Ishikawa (cell line): Measurements from ENCODE around the gene ESRRG.

Experiments
- CEBPB ChIP-seq: IDR thresholded peaks from 2 replicates; pipeline ENCODE4 v1.6.1; 2012
- CREB1 ChIP-seq: IDR thresholded peaks from 2 replicates; pipeline ENCODE4 v1.6.1; 2012; ENCODE audit warnings: low read depth
- EGR1 ChIP-seq: IDR thresholded peaks from 2 replicates; pipeline ENCODE4 v1.6.1; 2012
- EP300 ChIP-seq: IDR thresholded peaks from 2 replicates; pipeline ENCODE4 v1.6.1; 2012; ENCODE audit warnings: borderline replicate concordance
- FOXM1 ChIP-seq: IDR thresholded peaks from 2 replicates; pipeline ENCODE4 v1.6.1; 2012; ENCODE audit warnings: low read depth, borderline replicate concordance
- NFIC ChIP-seq: IDR thresholded peaks from 2 replicates; pipeline ENCODE4 v1.6.1; 2012
- RAD21 ChIP-seq: IDR thresholded peaks from 2 replicates; pipeline ENCODE4 v1.6.1; 2012; ENCODE audit warnings: low read depth
- TAF1 ChIP-seq: IDR thresholded peaks from 2 replicates; pipeline ENCODE4 v1.6.1; 2012; ENCODE audit warnings: low read depth, mild to moderate bottlenecking
- TCF12 ChIP-seq: IDR thresholded peaks from 2 replicates; pipeline ENCODE4 v1.6.1; 2012; ENCODE audit warnings: low read depth
- TEAD4 ChIP-seq: IDR thresholded peaks from 2 replicates; pipeline ENCODE4 v1.6.1; 2012
- YY1 ChIP-seq: IDR thresholded peaks from 2 replicates; pipeline ENCODE4 v1.6.1; 2012; ENCODE audit warnings: low read depth
- ZBTB7A ChIP-seq: IDR thresholded peaks from 2 replicates; pipeline ENCODE4 v1.6.1; 2012; ENCODE audit warnings: low read depth
- TF ChIP-seq, protein P1 (sequence below): IDR thresholded peaks from 2 replicates; pipeline ENCODE4 v1.6.1; 2012
- TF ChIP-seq, protein P2 (sequence below): IDR thresholded peaks from 2 replicates; pipeline ENCODE4 v1.6.1; 2012
- TF ChIP-seq, protein P3 (sequence below): IDR thresholded peaks from 2 replicates; pipeline ENCODE4 v1.6.1; 2012; ENCODE audit warnings: low read depth, mild to moderate bottlenecking

The ESRRG gene

DNA sequence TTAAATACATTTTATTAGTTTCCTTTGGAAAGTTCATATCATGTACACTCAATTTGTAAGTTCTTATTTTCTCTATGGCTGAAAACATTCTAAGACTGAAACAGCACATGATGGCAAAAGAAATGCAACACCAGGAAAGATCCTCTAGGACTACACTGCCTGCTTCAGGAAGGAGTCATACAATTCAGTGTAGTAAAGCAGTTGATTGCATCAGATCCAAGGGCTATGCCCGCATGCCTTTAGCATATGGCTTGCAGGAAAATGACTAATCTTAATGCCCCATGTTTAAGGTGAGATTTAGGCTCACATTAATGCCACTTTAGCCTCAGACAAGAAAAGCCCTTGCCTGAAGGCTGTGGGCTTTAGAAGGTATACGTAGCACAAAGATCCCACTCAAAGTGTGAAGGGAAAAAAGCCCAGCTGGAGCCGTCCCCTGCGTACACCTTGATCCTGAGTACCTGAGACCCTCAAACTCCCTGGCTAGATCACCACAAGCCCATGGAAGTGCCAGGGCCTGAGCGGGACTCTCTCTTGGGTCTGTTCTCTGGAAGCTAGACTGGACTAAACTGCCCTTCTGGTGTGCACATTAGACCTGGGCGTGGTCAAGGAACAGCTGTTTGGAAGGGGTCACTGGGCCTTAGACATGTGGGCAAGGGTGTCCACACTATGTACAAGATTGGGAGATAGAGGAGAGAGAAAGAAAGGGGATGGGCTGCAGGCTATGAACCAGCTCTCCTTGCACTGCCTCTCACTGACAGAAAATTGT, 52.9 kb downstream of the ESRRG start:
- TF ChIP-seq CREB1 (no peak), RAD21 (no peak), NFIC (no peak), FOXM1 (no peak), ZBTB7A (no peak), EP300 (no peak), EGR1 (no peak)

DNA sequence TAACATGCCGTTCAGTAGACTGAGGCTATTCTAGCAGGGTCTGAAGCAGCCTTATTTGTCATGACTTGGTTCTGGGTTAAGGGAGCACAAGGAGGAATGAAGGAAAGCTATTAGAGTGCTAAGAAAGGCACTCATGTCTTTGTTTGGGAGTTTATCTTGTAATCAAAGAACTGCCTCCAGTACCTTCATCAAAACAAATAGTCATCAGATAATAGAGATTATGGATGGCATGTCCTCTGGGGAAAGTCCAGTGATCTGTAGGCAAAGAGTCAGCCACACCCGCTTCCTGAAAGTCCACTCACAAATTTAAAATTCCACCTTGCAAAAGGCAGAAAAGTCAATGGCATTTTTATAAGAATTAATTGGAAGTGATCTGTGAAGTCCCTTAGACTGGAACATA, 56.8 kb downstream of the ESRRG start:
- TF ChIP-seq, protein P1, sequence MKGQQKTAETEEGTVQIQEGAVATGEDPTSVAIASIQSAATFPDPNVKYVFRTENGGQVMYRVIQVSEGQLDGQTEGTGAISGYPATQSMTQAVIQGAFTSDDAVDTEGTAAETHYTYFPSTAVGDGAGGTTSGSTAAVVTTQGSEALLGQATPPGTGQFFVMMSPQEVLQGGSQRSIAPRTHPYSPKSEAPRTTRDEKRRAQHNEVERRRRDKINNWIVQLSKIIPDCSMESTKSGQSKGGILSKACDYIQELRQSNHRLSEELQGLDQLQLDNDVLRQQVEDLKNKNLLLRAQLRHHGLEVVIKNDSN: no peak
- TF ChIP-seq, protein P2, sequence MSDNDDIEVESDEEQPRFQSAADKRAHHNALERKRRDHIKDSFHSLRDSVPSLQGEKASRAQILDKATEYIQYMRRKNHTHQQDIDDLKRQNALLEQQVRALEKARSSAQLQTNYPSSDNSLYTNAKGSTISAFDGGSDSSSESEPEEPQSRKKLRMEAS: no peak
- TF ChIP-seq TAF1 (no peak), EP300 (no peak), ZBTB7A (no peak), TEAD4 (no peak), YY1 (no peak), NFIC (no peak), FOXM1 (no peak), RAD21 (no peak), CEBPB (no peak), TCF12 (no peak)
- TF ChIP-seq, protein P3, sequence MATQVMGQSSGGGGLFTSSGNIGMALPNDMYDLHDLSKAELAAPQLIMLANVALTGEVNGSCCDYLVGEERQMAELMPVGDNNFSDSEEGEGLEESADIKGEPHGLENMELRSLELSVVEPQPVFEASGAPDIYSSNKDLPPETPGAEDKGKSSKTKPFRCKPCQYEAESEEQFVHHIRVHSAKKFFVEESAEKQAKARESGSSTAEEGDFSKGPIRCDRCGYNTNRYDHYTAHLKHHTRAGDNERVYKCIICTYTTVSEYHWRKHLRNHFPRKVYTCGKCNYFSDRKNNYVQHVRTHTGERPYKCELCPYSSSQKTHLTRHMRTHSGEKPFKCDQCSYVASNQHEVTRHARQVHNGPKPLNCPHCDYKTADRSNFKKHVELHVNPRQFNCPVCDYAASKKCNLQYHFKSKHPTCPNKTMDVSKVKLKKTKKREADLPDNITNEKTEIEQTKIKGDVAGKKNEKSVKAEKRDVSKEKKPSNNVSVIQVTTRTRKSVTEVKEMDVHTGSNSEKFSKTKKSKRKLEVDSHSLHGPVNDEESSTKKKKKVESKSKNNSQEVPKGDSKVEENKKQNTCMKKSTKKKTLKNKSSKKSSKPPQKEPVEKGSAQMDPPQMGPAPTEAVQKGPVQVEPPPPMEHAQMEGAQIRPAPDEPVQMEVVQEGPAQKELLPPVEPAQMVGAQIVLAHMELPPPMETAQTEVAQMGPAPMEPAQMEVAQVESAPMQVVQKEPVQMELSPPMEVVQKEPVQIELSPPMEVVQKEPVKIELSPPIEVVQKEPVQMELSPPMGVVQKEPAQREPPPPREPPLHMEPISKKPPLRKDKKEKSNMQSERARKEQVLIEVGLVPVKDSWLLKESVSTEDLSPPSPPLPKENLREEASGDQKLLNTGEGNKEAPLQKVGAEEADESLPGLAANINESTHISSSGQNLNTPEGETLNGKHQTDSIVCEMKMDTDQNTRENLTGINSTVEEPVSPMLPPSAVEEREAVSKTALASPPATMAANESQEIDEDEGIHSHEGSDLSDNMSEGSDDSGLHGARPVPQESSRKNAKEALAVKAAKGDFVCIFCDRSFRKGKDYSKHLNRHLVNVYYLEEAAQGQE: no peak

DNA sequence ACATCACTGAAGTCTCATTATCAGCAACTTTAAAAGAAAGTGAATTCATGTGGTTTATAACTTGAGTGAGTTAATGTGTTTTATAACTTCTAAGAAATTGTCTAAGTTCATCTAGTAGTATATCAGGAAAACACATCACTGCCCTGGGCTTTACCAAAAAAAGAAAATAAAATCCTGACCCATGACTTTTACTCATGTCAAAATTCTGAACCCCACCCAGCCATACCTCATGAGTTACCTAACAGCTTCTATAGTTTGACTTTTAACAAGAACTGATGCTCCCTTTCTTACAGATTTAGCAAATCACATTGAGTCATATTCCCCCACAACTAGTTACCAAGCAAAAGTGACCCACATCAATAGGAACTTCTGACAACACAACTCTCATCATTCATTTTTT, 57.4 kb downstream of the ESRRG start:
- no peak for TF ChIP-seq EP300

DNA sequence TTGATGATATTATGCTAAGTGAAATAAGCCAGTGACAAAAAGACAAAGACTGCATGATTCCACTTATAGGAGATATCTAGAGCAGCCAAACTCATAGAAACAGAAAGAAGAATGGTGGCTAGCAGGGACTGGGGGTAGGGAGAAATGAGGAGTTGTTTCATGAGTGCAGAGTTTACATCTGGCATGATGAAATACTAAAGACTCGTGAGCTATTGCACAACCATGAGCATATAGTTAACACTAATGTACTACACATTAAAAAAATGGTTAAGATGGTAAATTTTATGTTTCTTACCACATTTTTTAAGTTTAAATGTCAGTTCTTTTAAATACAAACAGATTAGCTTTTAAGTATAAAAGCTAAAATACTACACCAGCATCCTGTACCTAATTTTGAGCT, 57.8 kb downstream of the ESRRG start:
- TF ChIP-seq TCF12 (no peak), EP300 (no peak), CEBPB (no peak), NFIC (no peak), ZBTB7A (no peak), RAD21 (no peak), CREB1 (no peak), TEAD4 (no peak), FOXM1 (no peak), YY1 (no peak), EGR1 (no peak), TAF1 (no peak)
- TF ChIP-seq, protein P1: no peak
- TF ChIP-seq, protein P3: no peak
- TF ChIP-seq, protein P2: no peak

DNA sequence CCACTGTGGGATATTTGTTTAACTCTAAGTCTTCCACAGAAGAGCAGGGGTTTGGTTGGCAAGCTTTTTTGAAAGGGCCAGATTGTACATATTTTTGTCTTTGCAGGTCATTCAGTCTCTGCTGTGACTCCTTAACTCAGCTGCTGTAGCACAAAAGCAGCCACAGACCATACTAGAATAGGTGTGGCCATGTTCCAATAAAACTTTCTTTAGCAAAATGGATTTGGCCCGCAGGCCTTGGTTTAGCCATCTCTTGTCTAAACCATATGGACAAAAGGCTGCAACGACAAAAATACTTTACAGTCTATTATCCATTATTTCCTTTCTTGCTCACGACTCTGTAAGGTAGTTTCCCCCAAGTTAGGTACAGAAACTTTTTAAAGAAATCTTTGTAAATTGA, 60.5 kb downstream of the ESRRG start:
- no peak for TF ChIP-seq EGR1
- TF ChIP-seq, protein P3: no peak
- no peak for TF ChIP-seq TCF12
- TF ChIP-seq TEAD4: no peak
- no peak for TF ChIP-seq NFIC
- TF ChIP-seq YY1: no peak
- TF ChIP-seq CEBPB: no peak
- no peak for TF ChIP-seq RAD21
- TF ChIP-seq EP300: no peak
- TF ChIP-seq, protein P2: no peak
- TF ChIP-seq FOXM1: no peak
- TF ChIP-seq TAF1: no peak
- TF ChIP-seq, protein P1: no peak
- no peak for TF ChIP-seq CREB1
- no peak for TF ChIP-seq ZBTB7A
